HG02852 (cell line): ENCODE measurements around the gene GPBP1.
"Not testable (repeated sequence)": the region's sequence is repeated elsewhere in the genome, so short reads cannot be mapped to it uniquely, and the experiment has no call there.

Experiments used
- ATAC-seq: cut with Tn5 transposase; IDR thresholded peaks from one replicate; pipeline ENCODE4 v1.9.1; 2021; ENCODE audit warnings: mild to moderate bottlenecking, moderate library complexity; ENCODE audit not compliant: unreplicated experiment

The GPBP1 gene

GRCh38 chr5:57173319-57174127, at the start of gene GPBP1:
Gene GPBP1 (plus strand): TSS chr5:57174059. CDS start chr5:57214131, 40,072 bp downstream.
- peak; percentile 65 for ATAC-seq

DNA sequence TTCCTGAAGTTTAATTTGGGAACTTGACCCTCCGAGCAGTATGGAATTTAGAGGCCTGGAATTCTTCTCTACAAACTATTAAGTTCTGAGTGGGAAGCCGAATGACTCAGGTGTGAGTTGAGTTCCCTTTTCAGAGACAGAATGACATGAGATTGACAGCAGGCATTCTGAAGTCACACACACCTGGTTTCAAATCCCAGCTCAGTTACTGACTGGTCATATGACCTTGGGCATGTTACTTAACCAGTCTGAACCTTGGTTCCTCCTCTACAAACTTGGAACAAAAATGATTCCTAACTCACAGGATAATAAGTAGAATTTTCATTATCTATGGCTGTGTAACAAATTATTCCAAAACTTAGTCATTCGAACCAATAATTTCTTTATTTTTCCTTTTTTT, 45.5 kb upstream of the GPBP1 start:
- no peak for ATAC-seq

DNA sequence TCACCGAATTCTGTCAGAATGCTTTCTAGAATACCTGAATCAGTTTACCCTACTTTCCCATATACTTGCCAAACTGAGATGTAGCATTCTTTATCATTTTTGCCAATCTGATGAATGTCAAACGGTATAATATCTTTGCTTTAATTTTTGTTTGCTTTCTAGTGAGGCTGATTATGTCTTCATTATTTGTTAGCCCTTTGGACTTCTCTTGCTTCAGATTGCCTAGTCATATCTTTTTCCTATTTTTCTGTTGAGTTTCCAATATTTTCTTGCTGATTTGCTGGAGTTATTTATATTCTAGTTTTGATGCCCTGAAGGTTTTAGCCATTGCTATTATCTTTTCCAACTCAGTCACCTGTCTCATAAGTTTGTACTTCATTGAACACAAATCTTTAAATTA, 40.3 kb upstream of the GPBP1 start:
- no peak for ATAC-seq

DNA sequence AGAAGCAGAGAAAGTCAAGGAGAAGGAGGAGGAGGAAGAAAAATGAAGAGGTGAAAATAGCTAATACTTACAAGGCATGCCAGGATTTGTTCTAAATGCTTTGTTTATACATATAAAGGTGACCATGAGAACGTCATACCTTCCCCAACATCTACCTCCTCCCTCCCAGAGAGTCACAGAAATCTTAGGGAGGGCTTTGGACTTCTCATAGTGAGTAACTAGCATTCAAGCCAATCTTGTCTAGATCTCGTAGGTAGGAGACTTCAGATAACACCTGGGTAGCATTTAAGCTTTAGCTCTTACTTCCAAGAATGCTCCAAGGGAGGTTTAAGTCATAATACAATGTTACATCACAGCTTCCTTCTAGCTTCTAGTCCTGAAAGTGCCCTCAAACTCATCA, 36.5 kb upstream of the GPBP1 start:
- ATAC-seq = no peak

- no peak for ATAC-seq
Observed at GRCh38 chr5:57152316-57152715, 21.5 kb upstream of the GPBP1 start.

- no peak for ATAC-seq
Observed at GRCh38 chr5:57155033-57155432, 18.8 kb upstream of the GPBP1 start.

GRCh38 chr5:57157131-57157530, 16.7 kb upstream of the GPBP1 start:
- no peak for ATAC-seq

- ATAC-seq = no peak
Observed at GRCh38 chr5:57157666-57158065, 16.2 kb upstream of the GPBP1 start.

- no peak for ATAC-seq
Observed at GRCh38 chr5:57163553-57164006, 10.3 kb upstream of the GPBP1 start.

GRCh38 chr5:57164124-57164523, 9.7 kb upstream of the GPBP1 start:
- no peak for ATAC-seq

DNA sequence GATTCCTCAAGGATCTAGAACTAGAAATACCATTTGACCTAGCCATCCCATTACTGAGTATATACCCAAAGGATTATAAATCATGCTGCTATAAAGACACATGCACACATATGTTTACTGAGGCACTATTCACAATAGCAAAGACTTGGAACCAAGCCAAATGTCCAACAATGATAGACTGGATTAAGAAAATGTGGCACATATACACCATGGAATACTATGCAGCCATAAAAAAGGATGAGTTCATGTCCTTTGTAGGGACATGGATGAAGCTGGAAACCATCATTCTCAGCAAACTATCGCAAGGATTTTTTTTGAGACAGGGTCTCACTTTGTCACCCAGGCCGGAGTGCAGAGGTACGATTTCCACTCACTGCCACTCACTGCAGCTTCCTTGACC, 8.7 kb upstream of the GPBP1 start:
- ATAC-seq = not testable (repeated sequence)

GRCh38 chr5:57166276-57166675, 7.6 kb upstream of the GPBP1 start:
- ATAC-seq = no peak

DNA sequence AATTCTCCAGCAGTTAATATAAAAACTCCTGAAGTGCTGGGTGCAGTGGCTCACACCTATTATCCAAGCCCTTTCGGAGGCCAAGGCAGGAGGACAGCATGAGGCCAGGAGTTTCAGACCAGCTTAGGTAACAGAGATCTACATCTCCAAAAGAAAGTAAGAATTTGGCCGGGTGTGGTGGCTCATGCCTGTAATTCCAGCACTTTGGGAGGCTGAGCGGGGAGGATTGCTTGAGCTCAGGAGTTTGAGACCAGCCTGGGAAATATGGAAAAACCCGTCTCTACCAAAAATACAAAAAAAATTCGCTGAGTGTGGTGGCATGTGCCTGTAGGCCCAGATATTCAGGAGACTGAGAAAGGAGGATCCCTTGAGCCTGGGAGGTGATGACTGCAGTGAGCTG, 6.7 kb upstream of the GPBP1 start:
- no peak for ATAC-seq

DNA sequence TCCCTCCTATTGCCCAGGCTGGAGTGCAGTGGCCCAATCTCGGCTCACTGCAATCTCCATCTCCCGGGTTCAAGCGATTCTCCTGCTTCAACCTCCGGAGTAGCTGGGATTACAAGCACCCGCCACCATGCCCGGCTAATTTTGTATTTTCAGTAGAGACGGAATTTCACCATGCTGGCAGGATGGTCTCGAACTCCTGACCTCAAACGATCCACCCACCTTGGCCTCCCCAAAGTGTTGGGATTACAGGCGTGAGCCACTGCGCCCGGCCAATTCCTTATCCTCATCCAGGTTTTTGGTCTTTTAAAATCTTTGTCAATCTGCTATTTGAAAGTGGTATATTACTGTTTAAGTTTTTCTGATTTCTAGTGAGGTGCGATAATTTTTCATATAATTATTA, 3.7 kb upstream of the GPBP1 start:
- ATAC-seq = not testable (repeated sequence)

GRCh38 chr5:57171816-57172465, 1.9 kb upstream of the GPBP1 start:
- no peak for ATAC-seq

DNA sequence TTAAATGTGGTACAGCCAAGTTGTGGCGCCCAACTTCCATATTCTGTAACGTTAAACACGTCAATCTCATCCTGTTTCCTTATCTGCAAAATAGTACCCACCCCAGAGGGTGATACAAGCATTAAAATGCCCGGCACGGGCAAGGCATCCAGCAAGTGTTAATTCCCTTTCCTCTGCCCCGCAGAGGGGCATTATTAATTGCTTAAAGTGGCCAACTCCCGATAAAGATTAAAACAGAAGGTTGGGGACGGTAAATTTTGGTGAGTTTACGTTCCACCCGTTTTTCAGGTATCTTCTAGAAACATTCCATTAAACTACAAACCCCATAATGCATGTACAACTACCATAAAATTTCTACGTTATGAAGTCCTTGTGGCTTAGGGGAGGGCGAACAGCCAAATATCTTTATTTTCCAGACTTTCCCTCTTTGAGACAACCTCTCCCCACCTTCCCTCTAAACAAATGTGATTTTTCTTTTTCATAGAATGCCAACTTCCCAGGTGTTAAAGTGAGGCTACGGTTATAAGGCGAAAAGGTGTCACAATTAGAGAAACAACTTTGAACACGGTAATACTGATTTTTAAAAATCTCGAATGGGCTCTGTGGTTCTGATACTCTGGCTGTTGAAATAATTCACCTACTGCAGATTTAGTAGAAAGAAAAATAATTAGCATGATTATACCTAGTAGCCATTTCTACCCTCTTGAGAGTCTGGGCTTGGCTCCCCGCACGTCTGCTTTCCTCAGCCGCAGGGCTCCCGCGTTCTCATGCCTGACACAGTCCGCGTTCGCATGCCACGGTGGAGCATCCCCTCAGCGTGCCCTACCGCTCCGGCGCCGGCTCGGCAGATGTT, 1.2 kb upstream of the GPBP1 start:
- ATAC-seq = no peak

GRCh38 chr5:57174128-57174889, 450 bp downstream of the GPBP1 start:
- ATAC-seq = peak; percentile 2

- ATAC-seq = no peak
Observed at GRCh38 chr5:57174890-57175510, 1.1 kb downstream of the GPBP1 start.

GRCh38 chr5:57175551-57176309, 1.9 kb downstream of the GPBP1 start:
- ATAC-seq = no peak
